ENCODE measurements around the gene FOXRED2. TPM values are rescaled to one million over a fixed set of nuclear protein-coding genes. Genes with fewer than 3 reads are reported as not detected.

Gene FOXRED2
- polyA plus RNA-seq, 1 of the 3 experiments (the other 2 are of a cell fraction) = 7.9 TPM

DNA sequence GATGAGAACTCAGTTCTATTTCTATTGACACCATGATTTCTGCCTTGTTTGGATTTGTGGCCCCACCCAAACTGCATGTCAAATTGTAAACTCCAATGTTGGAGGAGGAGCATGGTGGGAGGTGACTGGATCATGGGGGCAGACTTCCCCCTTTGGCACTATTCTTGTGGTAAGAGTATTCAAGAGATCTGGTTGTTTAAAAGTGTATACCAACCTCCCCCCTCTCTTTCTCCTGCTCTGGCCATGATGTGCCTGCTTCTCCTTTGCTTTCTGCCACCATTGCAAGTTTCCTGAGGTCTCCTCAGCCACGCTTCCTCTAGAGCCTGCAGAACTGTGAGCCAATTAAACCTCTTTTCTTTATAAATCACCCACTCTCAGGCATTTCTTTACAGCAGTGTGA lies 7.9 kb upstream of the FOXRED2 start:
- Histone ChIP-seq H2AFZ (ENCODE audit: low read depth) (no peak overlapping the region), H3K36me3 (replicated peaks in 1 of 2; ENCODE audit: control insufficient read depth in 1 of 2, insufficient read depth in 2 of 2, low read length in 1 of 2) (peaks cover 79 to 82% of the 10 kb centered on the region in 2 experiments), H3K27me3 (ENCODE audit: insufficient read depth) (no peaks in the 10 kb centered on the region), H3K4me2 (no peak overlapping the region), H3F3A (replicated peaks; ENCODE audit: insufficient read depth) (peaks cover 41% of the 10 kb centered on the region), H3K27ac (ENCODE audit: low read depth in 2 of 2, low read length in 1 of 2) (no peak overlapping the region), H3K9me3 (no peaks in the 10 kb centered on the region), H3K9ac (no peak overlapping the region), H3K4me1 (ENCODE audit: control insufficient read depth in 1 of 2, insufficient read depth in 2 of 2, low read depth in 1 of 2, low read length in 1 of 2) (no peaks in the 10 kb centered on the region), H3K4me3 (ENCODE audit: low read depth in 2 of 2, low read length in 1 of 2) (no peak overlapping the region), H3K9me2 (no peaks in the 10 kb centered on the region), H4K20me1 (ENCODE audit: insufficient read depth) (peaks cover 4% of the 10 kb centered on the region; the same call in 1 of the 2 replicates), H3K79me2 (ENCODE audit: insufficient read depth) (no peaks in the 10 kb centered on the region)
- CTCF ChIA-PET = no interaction called here
- WGBS (ENCODE audit: low lambda C conversion rate) = 95% methylated on average over 1 of the region's 1 CpG
- POLR2A ChIA-PET = no interaction called here
- TF ChIP-seq EZH2phosphoT487 (IDR thresholded peaks at IDR 0.05; ENCODE audit: borderline replicate concordance, low read depth) = no peak
- TF ChIP-seq YY1 (IDR thresholded peaks at IDR 0.05; ENCODE audit: low read depth) = no peak
- TF ChIP-seq MEF2A (IDR thresholded peaks at IDR 0.05; ENCODE audit: borderline replicate concordance, low read depth) = no peak
- no peak for TF ChIP-seq RCOR1 (IDR thresholded peaks at IDR 0.05; ENCODE audit: low read length)
- TF ChIP-seq ELF1 (IDR thresholded peaks at IDR 0.05) = no peak
- TF ChIP-seq USF2 (IDR thresholded peaks at IDR 0.05; ENCODE audit: borderline replicate concordance, low read depth, low read length) = no peak
- no peak for TF ChIP-seq FOXM1 (IDR thresholded peaks at IDR 0.05; ENCODE audit: low read depth)
- no peak for DNase-seq

GRCh38 chr22:36512991-36513390 lies 6.2 kb upstream of the FOXRED2 start:
- Histone ChIP-seq H3K36me3 (replicated peaks in 1 of 2; ENCODE audit: control insufficient read depth in 1 of 2, insufficient read depth in 2 of 2, low read length in 1 of 2) (peaks cover 63 to 64% of the 10 kb centered on the region in 2 experiments), H3K9me2 (no peaks in the 10 kb centered on the region), H3K4me2 (no peak overlapping the region), H3K4me1 (ENCODE audit: control insufficient read depth in 1 of 2, insufficient read depth in 2 of 2, low read depth in 1 of 2, low read length in 1 of 2) (no peaks in the 10 kb centered on the region), H3K79me2 (ENCODE audit: insufficient read depth) (no peaks in the 10 kb centered on the region), H3K9ac (no peak overlapping the region), H3F3A (replicated peaks; ENCODE audit: insufficient read depth) (peaks cover 53% of the 10 kb centered on the region), H3K27ac (ENCODE audit: low read depth in 2 of 2, low read length in 1 of 2) (no peak overlapping the region), H3K9me3 (no peaks in the 10 kb centered on the region), H3K27me3 (ENCODE audit: insufficient read depth) (no peaks in the 10 kb centered on the region), H3K4me3 (ENCODE audit: low read depth in 2 of 2, low read length in 1 of 2) (no peak overlapping the region), H2AFZ (ENCODE audit: low read depth) (no peak overlapping the region), H4K20me1 (ENCODE audit: insufficient read depth) (peaks cover 4% of the 10 kb centered on the region; the same call in 1 of the 2 replicates)
- WGBS (ENCODE audit: low lambda C conversion rate) = 96% methylated on average over 4 of the region's 4 CpGs
- POLR2A ChIA-PET = interaction anchor here (1.2 kb wide), 1 partner anchor 16 kb away, joined by 5 read pairs; the partner anchor contains the start of gene EIF3D
- CTCF ChIA-PET = interaction anchor here (1.0 kb wide), 1 partner anchor 20 kb away, joined by 3 read pairs; no protein-coding TSS in a partner anchor
- no peak for DNase-seq
- TF ChIP-seq FOXM1 (IDR thresholded peaks at IDR 0.05; ENCODE audit: low read depth) (no peak), MEF2A (IDR thresholded peaks at IDR 0.05; ENCODE audit: borderline replicate concordance, low read depth) (no peak), ELF1 (IDR thresholded peaks at IDR 0.05) (no peak), TAF1 (IDR thresholded peaks at IDR 0.05; ENCODE audit: borderline replicate concordance, low read depth, low read length) (no peak)
- TF ChIP-seq, protein P1, sequence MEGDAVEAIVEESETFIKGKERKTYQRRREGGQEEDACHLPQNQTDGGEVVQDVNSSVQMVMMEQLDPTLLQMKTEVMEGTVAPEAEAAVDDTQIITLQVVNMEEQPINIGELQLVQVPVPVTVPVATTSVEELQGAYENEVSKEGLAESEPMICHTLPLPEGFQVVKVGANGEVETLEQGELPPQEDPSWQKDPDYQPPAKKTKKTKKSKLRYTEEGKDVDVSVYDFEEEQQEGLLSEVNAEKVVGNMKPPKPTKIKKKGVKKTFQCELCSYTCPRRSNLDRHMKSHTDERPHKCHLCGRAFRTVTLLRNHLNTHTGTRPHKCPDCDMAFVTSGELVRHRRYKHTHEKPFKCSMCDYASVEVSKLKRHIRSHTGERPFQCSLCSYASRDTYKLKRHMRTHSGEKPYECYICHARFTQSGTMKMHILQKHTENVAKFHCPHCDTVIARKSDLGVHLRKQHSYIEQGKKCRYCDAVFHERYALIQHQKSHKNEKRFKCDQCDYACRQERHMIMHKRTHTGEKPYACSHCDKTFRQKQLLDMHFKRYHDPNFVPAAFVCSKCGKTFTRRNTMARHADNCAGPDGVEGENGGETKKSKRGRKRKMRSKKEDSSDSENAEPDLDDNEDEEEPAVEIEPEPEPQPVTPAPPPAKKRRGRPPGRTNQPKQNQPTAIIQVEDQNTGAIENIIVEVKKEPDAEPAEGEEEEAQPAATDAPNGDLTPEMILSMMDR (IDR thresholded peaks at IDR 0.05) = no peak
- TF ChIP-seq, protein P2, sequence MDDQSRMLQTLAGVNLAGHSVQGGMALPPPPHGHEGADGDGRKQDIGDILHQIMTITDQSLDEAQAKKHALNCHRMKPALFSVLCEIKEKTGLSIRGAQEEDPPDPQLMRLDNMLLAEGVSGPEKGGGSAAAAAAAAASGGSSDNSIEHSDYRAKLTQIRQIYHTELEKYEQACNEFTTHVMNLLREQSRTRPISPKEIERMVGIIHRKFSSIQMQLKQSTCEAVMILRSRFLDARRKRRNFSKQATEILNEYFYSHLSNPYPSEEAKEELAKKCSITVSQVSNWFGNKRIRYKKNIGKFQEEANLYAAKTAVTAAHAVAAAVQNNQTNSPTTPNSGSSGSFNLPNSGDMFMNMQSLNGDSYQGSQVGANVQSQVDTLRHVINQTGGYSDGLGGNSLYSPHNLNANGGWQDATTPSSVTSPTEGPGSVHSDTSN (IDR thresholded peaks at IDR 0.05) = no peak

Measured in SK-N-SH (cell line).